Hematopoietic multipotent progenitor cell (in vitro differentiated cells): ENCODE data around the gene DDX25. TPM values are rescaled to one million over a fixed set of nuclear protein-coding genes. Genes with fewer than 3 reads are reported as not detected.
"Not testable (repeated sequence)": the region's sequence is repeated elsewhere in the genome, so short reads cannot be mapped to it uniquely, and the experiment has no call there.

Source experiments
- DNase-seq, 3 donors: peaks; one replicate each; pipeline ENCODE4 v3.0.0-alpha.2; 2011 to 2015; ENCODE audit warnings: low read depth in 2 of 3, low spot score in 2 of 3
- total RNA-seq: library from RNA; depleted of rRNA; stranded (reverse); fragments of >200 nt; gene quantifications from one replicate; pipeline ENCODE4 v1.2.3, GENCODE V29; 2012

The DDX25 gene
- total RNA-seq, 1 donor, result 0.54 TPM

DNA sequence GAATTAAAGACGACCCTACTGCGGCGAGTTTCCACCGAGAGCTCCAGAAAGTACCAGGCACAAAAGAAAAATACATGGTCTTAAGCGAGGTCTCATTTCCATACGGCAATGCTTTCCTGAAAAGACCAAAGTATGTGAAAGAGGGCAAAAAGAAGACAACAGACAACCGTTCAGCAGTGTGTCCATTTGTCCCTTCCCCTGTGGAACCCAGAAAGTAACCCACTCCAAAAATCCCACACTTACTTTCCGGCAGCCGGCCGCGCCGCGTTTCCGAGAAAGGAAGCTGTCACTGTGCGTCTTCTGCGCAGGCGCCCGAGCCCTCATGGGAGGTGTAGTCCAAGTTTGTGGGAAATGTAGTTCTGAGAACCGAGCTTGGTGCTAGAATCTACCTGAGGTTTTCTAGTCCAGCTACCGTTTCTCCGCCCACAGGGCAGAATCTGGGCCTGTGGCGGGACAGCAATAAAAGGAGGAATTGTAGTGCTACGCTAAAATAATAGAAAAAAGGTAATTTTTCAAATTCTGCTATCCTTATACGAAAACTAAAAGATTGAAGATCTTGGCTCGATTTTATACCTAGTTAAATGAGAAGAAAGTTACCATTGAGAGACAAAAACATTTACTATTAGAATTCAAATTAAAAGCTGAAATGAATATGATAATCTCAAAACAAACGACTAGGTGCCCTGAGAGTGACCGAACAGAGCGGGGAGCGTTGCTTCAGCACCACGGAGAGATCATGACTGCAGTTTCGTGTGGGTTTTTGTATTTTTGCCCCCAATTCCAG, 1.2 kb upstream of the DDX25 start, which contains the start of gene PUS3:
Gene PUS3, minus strand, starts transcription at position 280 of the 784 bp plus-strand sequence. CDS start 6,922 bp downstream, outside the sequence.
- DNase-seq, result peak; percentile 53 to 89 (median 84)

DNA sequence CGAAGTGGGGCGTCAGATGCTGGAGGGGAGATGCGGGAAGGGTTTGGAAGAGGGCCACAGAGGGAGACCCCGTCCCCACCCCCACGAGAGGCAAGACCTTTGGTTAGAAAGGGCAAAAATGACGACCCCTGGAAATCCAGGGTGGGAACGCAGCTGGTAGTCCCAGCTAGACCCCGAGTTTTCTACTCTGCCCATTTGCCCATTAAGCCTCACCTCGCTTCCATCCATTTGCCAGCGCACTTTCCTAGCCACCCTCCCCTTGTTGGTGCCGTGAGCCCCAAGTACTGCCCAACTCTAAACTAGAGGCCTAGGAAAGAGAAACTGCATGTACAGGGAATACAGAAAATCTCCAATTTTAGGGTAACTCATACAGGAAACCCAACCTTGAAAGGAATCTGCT, 370 bp downstream of the DDX25 start:
- no peak for DNase-seq

DNA sequence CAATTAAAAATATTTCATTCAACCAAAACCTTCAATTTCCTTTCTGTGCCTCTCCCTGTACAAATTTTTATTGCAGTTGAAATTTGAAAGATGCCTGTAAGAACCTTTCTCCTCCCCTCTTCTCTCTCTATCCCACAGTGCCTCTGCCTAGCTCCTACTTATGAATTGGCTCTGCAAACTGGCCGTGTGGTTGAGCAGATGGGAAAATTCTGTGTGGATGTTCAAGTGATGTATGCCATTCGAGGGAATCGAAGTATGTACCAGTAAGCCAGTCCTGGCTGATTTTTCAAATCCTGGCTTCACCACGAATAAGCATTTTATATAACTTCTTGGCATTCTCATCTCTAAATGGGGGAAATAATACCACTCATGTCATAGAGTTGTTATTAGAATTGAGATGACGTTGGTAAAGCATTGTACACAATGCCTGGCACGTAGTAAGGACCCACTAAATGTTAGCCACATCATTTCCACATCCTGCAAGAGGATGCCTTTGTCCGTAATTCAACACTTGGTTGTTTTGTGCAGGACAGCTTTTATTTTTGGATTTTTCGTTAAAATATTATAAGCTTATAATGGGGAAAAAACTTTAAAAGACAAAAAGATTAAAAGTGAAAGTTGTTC, 6.0 kb downstream of the DDX25 start:
- DNase-seq, result no peak

DNA sequence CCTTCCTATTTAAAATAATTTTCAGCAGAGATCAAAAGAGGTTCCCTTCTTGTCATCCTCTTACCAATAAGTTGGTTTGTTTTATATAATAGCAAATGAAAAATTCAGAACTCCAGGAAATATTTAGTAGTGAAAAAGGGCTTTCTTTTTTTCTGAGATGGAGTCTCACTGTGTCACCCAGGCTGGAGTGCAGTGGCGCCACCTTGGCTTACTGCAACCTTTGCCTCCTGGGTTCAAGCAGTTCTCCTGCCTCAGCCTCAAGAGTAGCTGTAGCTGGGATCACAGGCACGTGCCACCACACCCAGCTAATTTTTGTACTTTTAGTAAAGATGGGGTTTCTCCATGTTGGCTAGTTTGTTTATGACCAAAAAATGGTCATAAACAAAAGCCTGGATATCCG, 10.3 kb downstream of the DDX25 start:
- DNase-seq, result not testable (repeated sequence)

DNA sequence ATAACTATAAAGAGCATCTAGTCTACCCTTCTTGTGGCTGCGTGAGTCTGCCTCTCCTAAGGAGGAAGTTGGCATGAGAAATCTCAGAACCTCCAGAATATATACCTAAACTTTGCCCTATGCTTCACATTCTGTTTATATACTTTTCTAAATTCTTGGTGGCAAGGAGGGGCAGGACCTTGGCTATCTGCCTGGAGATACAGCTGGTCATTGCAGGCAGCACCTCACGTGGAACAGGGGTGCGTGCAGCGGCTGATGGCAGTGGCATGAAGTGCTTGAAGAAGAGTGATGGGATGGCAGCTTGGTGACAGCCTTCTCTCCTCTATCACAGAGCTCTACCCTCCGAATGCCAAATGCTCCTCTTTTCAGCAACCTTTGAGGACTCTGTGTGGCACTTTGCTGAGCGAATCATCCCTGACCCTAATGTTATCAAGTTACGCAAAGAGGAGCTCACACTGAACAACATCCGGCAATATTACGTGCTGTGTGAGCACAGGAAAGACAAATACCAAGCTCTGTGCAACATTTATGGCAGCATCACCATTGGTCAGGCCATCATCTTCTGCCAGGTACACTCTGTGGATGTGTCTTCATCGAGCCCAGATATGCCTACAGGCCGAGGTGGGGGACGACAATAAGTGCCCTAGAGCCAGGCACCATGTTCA, 12.5 kb downstream of the DDX25 start:
- DNase-seq, result no peak

DNA sequence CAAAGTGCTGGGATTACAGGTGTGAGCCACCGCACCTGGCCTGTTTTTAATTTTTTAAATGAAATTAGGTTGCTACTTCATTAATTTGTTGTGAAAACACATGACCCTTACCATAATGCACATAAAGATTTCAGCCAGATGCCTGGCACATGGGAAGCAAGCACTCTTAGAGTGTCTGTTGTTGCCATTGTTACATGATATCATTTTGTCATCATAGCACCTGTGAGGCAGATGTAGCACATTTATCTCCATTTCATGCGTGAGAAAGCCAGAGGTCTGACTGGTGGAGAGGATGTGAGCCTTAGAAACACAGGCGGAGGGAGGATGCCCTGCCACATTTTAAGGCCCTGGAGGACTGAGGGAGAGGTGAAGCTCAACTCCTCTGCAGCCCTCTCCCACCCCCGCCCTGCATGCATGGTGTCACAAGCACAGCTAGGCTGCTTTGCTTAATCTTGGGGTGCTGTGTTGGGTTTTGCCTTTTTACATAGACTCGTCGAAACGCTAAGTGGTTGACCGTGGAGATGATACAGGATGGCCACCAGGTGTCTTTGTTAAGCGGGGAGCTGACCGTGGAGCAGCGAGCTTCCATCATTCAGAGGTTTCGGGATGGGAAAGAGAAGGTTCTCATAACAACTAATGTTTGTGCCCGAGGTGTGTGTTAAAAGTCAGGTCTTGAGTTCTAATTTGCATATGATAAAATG, 14.0 kb downstream of the DDX25 start:
- DNase-seq, result no peak

DNA sequence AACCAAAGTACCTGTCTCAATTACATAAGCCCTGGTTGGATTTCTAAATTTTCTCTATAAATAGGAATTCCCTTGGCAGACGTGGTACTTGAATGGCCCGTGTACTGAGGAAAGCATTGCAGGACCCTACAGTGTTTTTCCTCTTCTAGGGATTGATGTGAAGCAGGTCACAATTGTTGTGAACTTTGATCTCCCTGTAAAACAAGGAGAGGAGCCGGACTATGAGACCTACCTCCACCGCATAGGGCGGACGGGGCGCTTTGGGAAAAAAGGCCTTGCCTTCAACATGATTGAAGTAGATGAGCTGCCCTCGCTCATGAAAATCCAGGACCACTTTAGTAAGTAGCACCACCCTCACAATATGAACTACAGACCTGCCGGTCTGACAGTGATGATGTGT, 16.7 kb downstream of the DDX25 start:
- DNase-seq, result no peak

DNA sequence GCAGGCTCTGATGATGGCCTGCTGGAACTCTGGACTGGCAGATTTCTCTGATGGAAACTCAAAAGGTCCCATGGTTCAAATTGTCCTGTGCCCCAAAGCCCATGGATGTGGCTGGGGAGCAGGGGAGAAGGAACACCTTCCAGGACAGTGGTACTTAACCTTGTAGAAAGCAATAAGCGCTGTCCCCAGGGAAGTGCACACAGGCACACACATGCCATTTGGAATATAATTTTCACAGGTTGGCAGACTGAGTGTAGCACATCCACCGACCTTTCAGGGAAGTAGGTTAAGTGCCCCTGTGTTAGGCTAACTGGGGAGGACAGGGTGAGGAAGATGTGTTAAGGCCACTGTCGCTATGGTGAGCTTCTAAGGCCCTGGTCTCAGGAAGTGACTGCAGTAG, 17.8 kb downstream of the DDX25 start:
- DNase-seq, result no peak

DNA sequence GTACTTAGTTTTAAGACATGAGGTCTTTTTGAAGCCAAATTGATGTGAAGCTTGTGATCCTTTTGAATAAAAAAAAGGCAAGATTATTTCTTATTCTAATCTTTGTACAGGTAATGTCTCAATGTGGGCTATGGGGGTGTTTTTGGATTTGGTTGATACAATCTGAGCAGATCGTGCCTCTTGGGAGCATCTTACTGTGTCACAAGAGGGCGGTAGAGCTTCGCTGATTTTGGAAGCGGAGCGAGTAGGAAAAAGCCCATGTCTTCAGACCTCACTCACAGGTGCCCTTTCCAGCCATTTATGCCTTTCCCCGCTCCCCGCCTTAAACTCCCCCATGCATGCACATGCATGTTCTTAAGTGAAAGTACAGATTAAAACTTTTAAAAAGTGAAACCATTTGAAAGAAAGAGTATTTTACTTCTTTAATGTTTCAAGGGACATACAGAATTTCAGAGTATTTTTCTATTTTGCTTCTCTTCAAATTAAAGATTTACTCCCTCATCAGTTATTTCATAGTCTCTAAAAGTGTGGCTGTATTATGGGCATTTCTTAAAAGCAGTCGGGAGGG, 18.8 kb downstream of the DDX25 start:
- peak; percentile 14 to 79 (median 55) for DNase-seq

DNA sequence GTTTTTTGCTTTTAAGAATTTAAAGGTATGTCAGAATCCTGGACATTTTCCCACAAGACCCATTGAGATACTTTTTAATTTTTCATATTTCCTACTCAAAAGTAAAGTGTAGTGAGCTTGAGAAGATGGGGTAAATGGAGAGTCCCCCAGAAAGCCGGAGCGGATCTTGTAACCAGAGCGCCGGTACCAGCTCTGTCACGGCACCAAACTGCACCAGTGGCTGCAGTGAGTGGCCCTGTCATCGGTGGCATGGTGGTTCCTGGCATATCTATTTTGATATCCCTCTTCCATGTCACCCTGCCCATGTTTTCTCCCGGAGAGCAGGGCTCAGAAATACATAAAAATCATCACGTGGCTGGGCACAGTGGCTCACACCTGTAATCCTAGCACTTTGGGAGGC, 19.3 kb downstream of the DDX25 start:
- no peak for DNase-seq

DNA sequence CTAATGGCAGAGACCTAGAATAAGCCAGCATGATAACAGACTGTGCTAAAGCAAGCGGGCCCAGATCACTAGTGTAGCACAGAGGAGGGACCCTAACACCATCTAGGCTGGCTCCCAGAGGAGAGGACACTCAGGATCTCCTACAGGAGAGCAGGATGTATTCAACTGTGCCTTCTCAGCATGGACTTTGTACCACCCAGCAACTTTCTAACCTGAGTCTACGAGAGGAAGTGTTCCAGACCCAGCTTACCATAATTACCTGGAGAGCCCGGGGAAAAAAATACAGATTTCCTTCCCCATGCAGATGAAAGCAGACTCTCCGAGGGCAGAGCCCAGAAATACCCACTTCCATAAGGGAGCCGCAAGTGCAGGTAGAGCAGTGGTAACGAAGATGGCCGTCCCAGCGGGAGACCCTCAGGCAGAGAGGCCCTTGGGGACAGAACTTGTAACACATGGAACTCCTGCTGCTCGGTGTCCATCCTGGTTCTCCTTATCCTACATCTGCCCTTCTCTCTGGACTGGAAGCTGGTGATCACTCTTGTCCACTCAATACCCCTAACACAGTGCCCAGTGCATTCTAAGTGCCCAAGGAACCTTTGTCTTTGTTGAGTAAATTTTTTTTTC, 20.2 kb downstream of the DDX25 start:
- DNase-seq, result no peak

DNA sequence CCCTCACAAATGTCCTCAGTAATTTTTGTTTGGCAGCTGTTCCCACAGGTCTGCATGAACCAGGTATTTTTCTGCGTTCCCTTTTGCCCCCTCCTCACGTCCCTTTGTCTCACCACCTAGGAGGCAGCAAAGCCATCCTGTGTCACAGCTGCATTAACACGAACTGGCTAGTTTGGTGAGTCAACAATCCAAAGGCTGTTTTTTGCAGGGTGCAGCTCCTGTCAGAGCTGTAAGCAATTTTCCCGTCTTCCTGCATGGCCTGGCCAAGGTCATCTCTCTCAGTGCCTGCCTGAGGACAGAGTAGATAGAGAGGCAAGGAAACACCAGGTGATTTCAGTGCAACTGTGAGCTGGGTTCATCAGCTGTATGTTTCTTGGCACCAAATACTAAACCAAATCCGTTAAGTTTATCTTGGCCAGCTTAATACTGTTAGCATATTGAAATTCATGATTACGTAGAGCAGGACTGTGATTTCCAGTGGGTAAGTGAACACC, 21.0 kb downstream of the DDX25 start:
- DNase-seq, result no peak

DNA sequence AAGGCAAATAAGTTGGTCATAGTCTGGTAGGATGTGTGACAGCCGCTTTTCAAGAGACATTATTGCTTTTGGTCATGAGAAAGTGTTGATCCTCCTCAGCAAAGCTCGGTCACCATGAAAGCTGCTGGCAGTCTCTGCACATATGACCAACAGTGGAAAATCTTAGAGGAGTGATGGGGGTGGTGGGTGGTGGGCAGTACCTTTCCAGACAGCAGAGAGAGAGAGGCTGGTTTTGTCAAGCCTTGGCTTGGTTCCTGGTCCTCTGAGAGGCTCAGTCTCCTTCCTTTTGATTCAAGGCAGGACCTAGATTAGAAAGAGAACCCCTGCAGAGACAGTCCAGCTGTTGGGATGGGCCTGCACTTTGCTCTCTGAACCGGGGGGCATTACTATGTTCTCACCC, 21.5 kb downstream of the DDX25 start:
- DNase-seq, result no peak

DNA sequence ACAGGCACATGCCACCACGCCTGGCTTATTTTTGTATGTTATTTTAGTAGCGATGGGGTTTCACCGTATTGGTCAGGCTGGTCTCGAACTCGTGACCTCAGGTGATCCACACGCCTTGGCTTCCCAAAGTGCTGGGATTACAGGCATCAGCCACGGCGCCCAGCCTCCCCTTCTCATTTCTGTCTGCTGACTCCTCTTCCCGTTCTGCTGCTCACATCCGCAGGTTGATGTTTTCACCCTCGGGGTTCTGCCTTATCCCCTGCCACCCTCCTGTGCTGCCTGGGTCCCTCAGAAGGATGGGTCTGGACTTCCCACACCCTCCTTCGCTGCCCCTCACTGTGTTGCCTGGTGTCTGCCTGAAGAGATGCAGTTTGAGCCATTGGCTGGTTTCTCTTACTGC, 22.4 kb downstream of the DDX25 start:
- DNase-seq, result no peak

DNA sequence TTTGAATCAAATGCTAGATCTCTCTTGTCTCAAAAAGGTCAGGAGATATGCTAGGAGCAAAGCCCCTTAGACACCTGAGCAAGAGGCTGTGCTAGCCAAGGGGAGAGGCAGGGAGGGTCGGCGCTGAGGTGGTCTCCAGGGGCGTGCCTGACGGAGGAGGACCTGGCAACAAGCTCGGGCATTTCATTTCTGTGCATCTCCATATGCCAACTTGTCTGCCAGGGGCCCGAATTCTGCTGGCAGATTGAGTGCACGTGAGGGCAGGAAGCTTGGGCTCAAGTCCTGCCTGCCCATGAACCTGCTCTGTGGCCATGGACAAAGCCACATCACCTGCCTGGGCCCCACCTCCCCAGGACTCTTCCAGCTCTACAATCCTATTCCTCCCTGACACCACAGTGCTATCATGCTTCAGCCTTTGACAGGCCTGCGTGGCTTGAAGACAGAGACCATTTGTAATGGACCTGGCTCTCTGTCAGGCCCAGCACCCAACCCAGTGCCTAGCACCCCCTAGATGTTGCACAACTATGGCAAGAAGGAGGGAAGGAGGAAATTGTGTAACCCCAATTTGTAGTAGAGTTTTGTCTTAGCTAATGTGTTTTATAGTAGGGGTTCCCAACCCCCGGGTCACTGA, 25.3 kb downstream of the DDX25 start:
- no peak for DNase-seq

DNA sequence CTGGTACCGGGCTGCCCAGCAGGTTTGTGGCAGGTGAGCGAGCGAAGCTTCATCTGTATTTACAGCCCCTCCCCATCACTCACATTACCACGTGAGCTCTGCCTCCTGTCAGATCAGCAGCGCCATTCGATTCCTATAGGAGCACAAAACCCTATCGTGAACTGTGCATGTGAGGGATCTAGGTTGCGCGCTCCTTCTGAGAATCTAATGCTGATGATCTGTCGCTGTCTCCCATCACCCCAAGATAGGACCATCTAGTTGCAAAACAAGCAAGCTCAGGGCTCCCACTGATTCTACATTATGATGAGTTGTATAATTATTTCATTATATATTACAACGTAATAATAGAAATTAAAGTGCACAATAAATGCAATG, 25.8 kb downstream of the DDX25 start:
- DNase-seq, result no peak

DNA sequence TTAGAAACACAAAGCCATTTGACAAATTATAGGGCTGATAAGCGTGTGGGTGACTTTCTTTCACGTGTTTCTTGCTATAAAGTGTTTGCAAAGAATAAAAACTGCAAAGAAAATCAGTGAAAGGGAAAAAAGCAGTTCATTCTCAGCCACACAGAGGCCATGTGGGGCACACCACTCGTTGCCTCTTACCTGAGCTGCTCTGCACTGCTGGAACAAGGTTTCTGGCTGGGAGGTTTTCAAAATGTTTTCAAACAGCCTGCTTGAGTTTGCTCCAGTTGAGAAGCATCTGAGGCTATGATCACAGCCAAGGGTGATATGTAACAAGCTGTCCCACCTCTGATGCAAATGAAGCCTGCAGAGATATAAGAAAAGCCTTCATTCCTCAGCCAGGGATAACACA, 26.8 kb downstream of the DDX25 start:
- DNase-seq, result no peak

DNA sequence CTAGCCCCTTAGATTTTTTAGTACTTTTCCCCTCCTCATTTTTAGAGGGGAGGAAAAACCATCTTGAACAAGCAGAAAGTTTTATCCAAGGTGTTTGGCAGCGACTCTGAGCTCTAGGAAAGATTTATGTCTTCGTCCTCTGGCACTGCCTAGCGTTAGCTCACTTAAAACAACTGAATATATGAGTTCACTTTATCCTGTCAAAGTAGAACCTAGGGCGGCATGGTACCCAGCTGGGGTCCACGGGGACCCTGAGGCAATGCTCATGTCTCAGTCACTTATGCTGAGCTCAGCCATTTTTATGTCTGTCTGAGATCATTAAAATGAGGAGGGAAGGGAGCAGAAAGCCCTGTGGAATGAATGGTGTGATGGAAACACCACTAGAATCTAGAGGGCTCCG, 27.4 kb downstream of the DDX25 start:
- no peak for DNase-seq

DNA sequence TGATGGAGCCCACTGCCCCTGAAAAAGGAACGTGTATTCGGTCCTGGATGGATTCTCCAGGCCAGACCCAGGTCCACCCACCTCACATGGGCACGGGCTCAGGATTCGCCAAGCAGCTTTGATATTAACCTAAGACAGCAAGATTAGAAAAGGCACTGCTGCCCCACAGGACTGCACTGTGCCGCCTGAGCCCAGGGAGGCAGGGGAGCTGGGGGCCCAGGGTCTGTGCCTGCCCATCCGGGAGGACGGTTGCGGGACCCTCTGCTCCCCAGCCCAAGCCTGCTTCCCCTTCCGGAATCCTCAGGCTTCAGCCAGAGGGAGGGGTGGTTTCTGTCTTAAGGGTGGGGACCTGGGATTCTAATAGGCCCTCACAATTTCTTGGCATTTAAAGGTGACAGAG, 28.0 kb downstream of the DDX25 start:
- no peak for DNase-seq
